Loucy (cell line): Measurements from ENCODE around the gene PGRMC1.
"Not testable (repeated sequence)": the region's sequence is repeated elsewhere in the genome, so short reads cannot be mapped to it uniquely, and the experiment has no call there.

Experiments
- H2AFZ ChIP-seq: fragments of 200-600 bp; sonication (generic); 2 replicates; pipeline ENCODE4 v1.6.0; 2016; ENCODE audit warnings: antibody characterized with exemption, mild to moderate bottlenecking, low read length, moderate library complexity
- H3F3A ChIP-seq: fragments of 200-600 bp; 2 replicates; pipeline ENCODE4 v1.6.0; 2016; ENCODE audit warnings: antibody characterized with exemption, low read depth, mild to moderate bottlenecking
- H3K27me3 ChIP-seq: fragments of 200-600 bp; sonication (generic); 2 replicates; pipeline ENCODE4 v1.6.1; 2014; ENCODE audit warnings: low read length, mild to moderate bottlenecking; ENCODE audit not compliant: insufficient read depth, poor library complexity, severe bottlenecking
- H3K36me3 ChIP-seq: fragments of 200-600 bp; sonication (generic); 2 replicates; pipeline ENCODE4 v1.6.1; 2016; ENCODE audit warnings: low read length; ENCODE audit not compliant: insufficient read depth
- H3K4me1 ChIP-seq: fragments of 200-600 bp; sonication (generic); 2 replicates; pipeline ENCODE4 v1.5.1; 2014; ENCODE audit warnings: low read length, mild to moderate bottlenecking; ENCODE audit not compliant: insufficient read depth, poor library complexity, severe bottlenecking
- H3K4me2 ChIP-seq: fragments of 200-600 bp; sonication (generic); 2 replicates; pipeline ENCODE4 v1.6.0; 2014; ENCODE audit warnings: antibody characterized with exemption, low read length, low read depth, mild to moderate bottlenecking; ENCODE audit not compliant: poor library complexity, severe bottlenecking
- H3K4me3 ChIP-seq: fragments of 200-600 bp; sonication (generic); 2 replicates; pipeline ENCODE4 v1.5.1; 2014; ENCODE audit warnings: low read length, mild to moderate bottlenecking, mixed read lengths; ENCODE audit not compliant: poor library complexity, severe bottlenecking
- H3K79me2 ChIP-seq: fragments of 200-600 bp; sonication (generic); 2 replicates; pipeline ENCODE4 v1.6.1; 2014; ENCODE audit warnings: low read length; ENCODE audit not compliant: insufficient read depth
- H3K9ac ChIP-seq: fragments of 200-600 bp; sonication (generic); 2 replicates; pipeline ENCODE4 v1.6.0; 2014; ENCODE audit warnings: mild to moderate bottlenecking, low read depth, low read length, moderate library complexity; ENCODE audit not compliant: poor library complexity, severe bottlenecking
- H3K9me2 ChIP-seq: fragments of 200-600 bp; sonication (generic); replicated peaks from 2 replicates; pipeline ENCODE4 v1.6.1; 2016; ENCODE audit warnings: low read depth, low read length, mixed read lengths
- H3K9me3 ChIP-seq: fragments of 200-600 bp; sonication (generic); 2 replicates; pipeline ENCODE4 v1.6.1; 2014; ENCODE audit warnings: mild to moderate bottlenecking, antibody characterized with exemption, low read length, low read depth; ENCODE audit not compliant: insufficient read depth
- H4K20me1 ChIP-seq: fragments of 200-600 bp; sonication (generic); 2 replicates; pipeline ENCODE4 v1.6.0; 2014; ENCODE audit warnings: antibody characterized with exemption, low read length, mild to moderate bottlenecking; ENCODE audit not compliant: insufficient read depth, poor library complexity, severe bottlenecking
- EZH2phosphoT487 ChIP-seq: fragments of 200-600 bp; IDR thresholded peaks from 2 replicates; pipeline ENCODE4 v1.6.1; 2018; ENCODE audit warnings: antibody characterized with exemption, mild to moderate bottlenecking, moderate library complexity, borderline replicate concordance
- TF ChIP-seq, protein P1 (sequence below): fragments of 200-600 bp; sonication (generic); conservative IDR thresholded peaks from 2 replicates; pipeline ENCODE4 v1.5.1; 2014; ENCODE audit warnings: mild to moderate bottlenecking, antibody characterized with exemption, low read length

PGRMC1 gene

DNA sequence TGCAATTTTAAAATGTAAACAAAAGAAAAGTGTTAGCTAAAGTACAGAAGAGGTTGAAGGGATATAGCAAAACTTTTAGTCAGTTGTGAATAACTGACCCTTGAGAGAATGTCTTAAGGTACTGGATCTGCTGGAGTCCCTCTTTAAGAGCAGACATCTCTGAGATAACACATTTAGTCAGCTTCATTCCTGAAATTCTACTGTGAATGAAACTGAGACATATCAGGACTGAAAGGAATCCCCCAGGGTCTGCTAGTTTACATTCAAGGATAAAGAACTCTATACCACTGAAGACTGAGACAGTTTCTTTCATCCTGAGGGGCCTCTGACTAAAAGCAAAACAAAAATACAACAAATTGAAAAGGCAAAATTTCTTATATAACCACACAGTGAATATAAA, 54.4 kb downstream of the PGRMC1 start:
- Histone ChIP-seq H3K4me2 (no peak overlapping the region), H3K9ac (no peak overlapping the region), H3K4me3 (no peak overlapping the region), H3K27me3 (no peaks in the 10 kb centered on the region), H4K20me1 (no peaks in the 10 kb centered on the region), H2AFZ (no peak overlapping the region), H3K9me2 (no peaks in the 10 kb centered on the region), H3K4me1 (no peaks in the 10 kb centered on the region), H3K9me3 (no peaks in the 10 kb centered on the region), H3F3A (no peaks in the 10 kb centered on the region), H3K36me3 (no peaks in the 10 kb centered on the region), H3K79me2 (no peaks in the 10 kb centered on the region)
- TF ChIP-seq EZH2phosphoT487: no peak
- TF ChIP-seq, protein P1, sequence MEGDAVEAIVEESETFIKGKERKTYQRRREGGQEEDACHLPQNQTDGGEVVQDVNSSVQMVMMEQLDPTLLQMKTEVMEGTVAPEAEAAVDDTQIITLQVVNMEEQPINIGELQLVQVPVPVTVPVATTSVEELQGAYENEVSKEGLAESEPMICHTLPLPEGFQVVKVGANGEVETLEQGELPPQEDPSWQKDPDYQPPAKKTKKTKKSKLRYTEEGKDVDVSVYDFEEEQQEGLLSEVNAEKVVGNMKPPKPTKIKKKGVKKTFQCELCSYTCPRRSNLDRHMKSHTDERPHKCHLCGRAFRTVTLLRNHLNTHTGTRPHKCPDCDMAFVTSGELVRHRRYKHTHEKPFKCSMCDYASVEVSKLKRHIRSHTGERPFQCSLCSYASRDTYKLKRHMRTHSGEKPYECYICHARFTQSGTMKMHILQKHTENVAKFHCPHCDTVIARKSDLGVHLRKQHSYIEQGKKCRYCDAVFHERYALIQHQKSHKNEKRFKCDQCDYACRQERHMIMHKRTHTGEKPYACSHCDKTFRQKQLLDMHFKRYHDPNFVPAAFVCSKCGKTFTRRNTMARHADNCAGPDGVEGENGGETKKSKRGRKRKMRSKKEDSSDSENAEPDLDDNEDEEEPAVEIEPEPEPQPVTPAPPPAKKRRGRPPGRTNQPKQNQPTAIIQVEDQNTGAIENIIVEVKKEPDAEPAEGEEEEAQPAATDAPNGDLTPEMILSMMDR: no peak

DNA sequence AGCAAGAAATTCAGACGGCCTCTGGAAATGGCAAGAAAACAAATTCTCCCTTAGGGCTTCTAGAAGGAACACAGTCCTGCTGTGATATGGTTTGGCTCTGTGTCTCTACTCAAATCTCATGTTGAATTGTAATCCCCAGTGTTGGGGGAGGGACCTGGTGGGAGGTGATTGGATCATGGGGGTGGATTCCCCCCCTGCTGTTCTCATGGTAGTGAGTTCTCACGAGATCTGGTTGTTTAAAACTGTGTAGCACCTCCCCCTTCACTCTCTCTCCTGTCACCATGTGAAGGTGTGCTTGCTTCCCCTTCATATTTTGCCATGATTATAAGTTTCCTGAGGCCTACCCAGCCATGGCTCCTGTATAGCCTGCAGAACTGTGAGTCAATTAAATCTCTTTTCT, 55.2 kb downstream of the PGRMC1 start:
- not testable (repeated sequence) for H4K20me1 ChIP-seq

DNA sequence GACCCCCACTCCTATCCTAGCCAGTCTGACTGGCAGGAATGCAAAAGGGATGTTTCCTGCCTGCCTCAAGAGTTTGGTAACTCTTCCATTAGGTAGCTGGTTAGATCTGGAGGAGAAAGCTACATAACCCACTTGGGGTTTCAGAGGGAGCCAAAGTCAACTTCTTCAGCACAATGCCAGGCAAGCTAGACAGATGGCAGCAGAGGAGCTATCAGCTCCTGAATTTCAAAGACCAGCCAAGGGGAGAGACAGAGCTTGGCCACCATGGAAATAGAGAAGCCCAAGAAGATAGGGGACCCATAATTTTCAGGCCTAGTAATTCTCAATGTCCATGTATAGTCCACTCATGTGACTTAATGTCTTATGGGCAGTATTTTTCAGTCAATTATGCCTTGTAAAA, 56.4 kb downstream of the PGRMC1 start:
- H3K9ac ChIP-seq: no peak overlapping the region
- no peaks in the 10 kb centered on the region for H3K79me2 ChIP-seq
- H2AFZ ChIP-seq: no peak overlapping the region
- no peaks in the 10 kb centered on the region for H4K20me1 ChIP-seq
- no peaks in the 10 kb centered on the region for H3K9me3 ChIP-seq
- H3K27me3 ChIP-seq: no peaks in the 10 kb centered on the region
- no peaks in the 10 kb centered on the region for H3F3A ChIP-seq
- no peaks in the 10 kb centered on the region for H3K4me1 ChIP-seq
- TF ChIP-seq, protein P1: peak; percentile 33
- no peak for TF ChIP-seq EZH2phosphoT487
- no peak overlapping the region for H3K4me2 ChIP-seq
- no peaks in the 10 kb centered on the region for H3K9me2 ChIP-seq
- H3K36me3 ChIP-seq: no peaks in the 10 kb centered on the region
- H3K4me3 ChIP-seq: no peak overlapping the region

More for the DNA sequence above, 55.2 kb downstream of the PGRMC1 start:
- H3K79me2 ChIP-seq, H3K9me2 ChIP-seq, H3F3A ChIP-seq, H3K9ac ChIP-seq, H3K4me3 ChIP-seq, H2AFZ ChIP-seq, H3K36me3 ChIP-seq, H3K27me3 ChIP-seq, H3K4me1 ChIP-seq, H3K9me3 ChIP-seq, H3K4me2 ChIP-seq: not testable (repeated sequence)
